Inferior parietal cortex (tissue), 1 donor: Measurements from ENCODE around the gene B3GNT5.

Experiments
- DNase-seq: peaks from one replicate; pipeline ENCODE4 v3.0.0-alpha.2; 2016; ENCODE audit errors: extremely low spot score

B3GNT5 gene

GRCh38 chr3:183252973-183253527, at the start of gene B3GNT5:
Gene B3GNT5, plus strand, starts transcription at chr3:183253253. Its CDS starts 16,546 bp downstream, at chr3:183269799.
- no peak for DNase-seq

GRCh38 chr3:183203670-183204069, 49.4 kb upstream of the B3GNT5 start:
- DNase-seq: no peak

- DNase-seq: no peak
These were observed 44.8 kb upstream of the B3GNT5 start for GRCh38 chr3:183208260-183208659.

GRCh38 chr3:183208800-183209199, 44.3 kb upstream of the B3GNT5 start:
- no peak for DNase-seq

GRCh38 chr3:183210341-183210740, 42.7 kb upstream of the B3GNT5 start:
- DNase-seq: no peak

GRCh38 chr3:183210862-183211341, 42.2 kb upstream of the B3GNT5 start:
- DNase-seq: no peak

- no peak for DNase-seq
These were observed 41.7 kb upstream of the B3GNT5 start for GRCh38 chr3:183211352-183211751.

- no peak for DNase-seq
These were observed 41.0 kb upstream of the B3GNT5 start for GRCh38 chr3:183212096-183212495.

GRCh38 chr3:183212565-183212964, 40.5 kb upstream of the B3GNT5 start:
- DNase-seq: no peak

GRCh38 chr3:183213415-183214276, 39.4 kb upstream of the B3GNT5 start:
- no peak for DNase-seq

GRCh38 chr3:183214277-183214612, 38.8 kb upstream of the B3GNT5 start:
- no peak for DNase-seq

- DNase-seq: no peak
These were observed 37.4 kb upstream of the B3GNT5 start for GRCh38 chr3:183215591-183216202.

- DNase-seq: no peak
These were observed 35.3 kb upstream of the B3GNT5 start for GRCh38 chr3:183217548-183218332.

GRCh38 chr3:183218826-183219225, 34.2 kb upstream of the B3GNT5 start:
- DNase-seq: no peak

- no peak for DNase-seq
These were observed 32.2 kb upstream of the B3GNT5 start for GRCh38 chr3:183220828-183221227.

- no peak for DNase-seq
These were observed 30.3 kb upstream of the B3GNT5 start for GRCh38 chr3:183222631-183223235.

GRCh38 chr3:183224180-183224970, 28.7 kb upstream of the B3GNT5 start:
- DNase-seq: no peak

- no peak for DNase-seq
These were observed 26.6 kb upstream of the B3GNT5 start for GRCh38 chr3:183226333-183226890.

GRCh38 chr3:183227586-183227985, 25.5 kb upstream of the B3GNT5 start:
- no peak for DNase-seq

GRCh38 chr3:183229178-183229577, 23.9 kb upstream of the B3GNT5 start:
- no peak for DNase-seq
